ENCODE data around the gene RAET1L.
"Not testable (repeated sequence)": the region's sequence is repeated elsewhere in the genome, so short reads cannot be mapped to it uniquely, and the experiment has no call there.

Gene RAET1L

GRCh38 chr6:149991838-149992237, 33.5 kb downstream of the RAET1L start:
- H3K27me3 ChIP-seq (replicated peaks; ENCODE audit: control insufficient read depth, insufficient read depth, low read length): peaks cover 2% of the 10 kb centered on the region; the same call in 1 of the 2 replicates
- no peak overlapping the region for H3K4me3 ChIP-seq (replicated peaks; ENCODE audit: low read depth, low read length)
- DNase-seq (ENCODE audit: extremely low read depth, insufficient read length): no peak
- TF ChIP-seq CTCF (IDR thresholded peaks at IDR 0.05; ENCODE audit: insufficient read depth, low read length, poor library complexity, severe bottlenecking): no peak
- H3K36me3 ChIP-seq (ENCODE audit: control insufficient read depth, insufficient read depth, low read length): no peaks in the 10 kb centered on the region

GRCh38 chr6:149991472-149991795, 33.9 kb downstream of the RAET1L start:
- H3K27me3 ChIP-seq (replicated peaks; ENCODE audit: control insufficient read depth, insufficient read depth, low read length); DNase-seq (ENCODE audit: extremely low read depth, insufficient read length); H3K36me3 ChIP-seq (ENCODE audit: control insufficient read depth, insufficient read depth, low read length); H3K4me3 ChIP-seq (replicated peaks; ENCODE audit: low read depth, low read length): not testable (repeated sequence)

GRCh38 chr6:149990661-149991471, 34.5 kb downstream of the RAET1L start:
- Histone ChIP-seq H3K4me3 (replicated peaks; ENCODE audit: low read depth, low read length) (peak overlapping the region; percentile 38), H3K27me3 (replicated peaks; ENCODE audit: control insufficient read depth, insufficient read depth, low read length) (peaks cover 4% of the 10 kb centered on the region; the same call in 1 of the 2 replicates), H3K36me3 (ENCODE audit: control insufficient read depth, insufficient read depth, low read length) (no peaks in the 10 kb centered on the region)
- no peak for TF ChIP-seq CTCF (IDR thresholded peaks at IDR 0.05; ENCODE audit: insufficient read depth, low read length, poor library complexity, severe bottlenecking)
- DNase-seq (ENCODE audit: extremely low read depth, insufficient read length): peak; percentile 41

GRCh38 chr6:149990212-149990660, 35.1 kb downstream of the RAET1L start:
- TF ChIP-seq CTCF (IDR thresholded peaks at IDR 0.05; ENCODE audit: insufficient read depth, low read length, poor library complexity, severe bottlenecking): no peak
- H3K27me3 ChIP-seq (replicated peaks; ENCODE audit: control insufficient read depth, insufficient read depth, low read length): peaks cover 5% of the 10 kb centered on the region; the same call in 1 of the 2 replicates
- DNase-seq (ENCODE audit: extremely low read depth, insufficient read length): no peak
- H3K36me3 ChIP-seq (ENCODE audit: control insufficient read depth, insufficient read depth, low read length): no peaks in the 10 kb centered on the region
- H3K4me3 ChIP-seq (replicated peaks; ENCODE audit: low read depth, low read length): peak overlapping the region; percentile 38

GRCh38 chr6:149988550-149989346, 36.6 kb downstream of the RAET1L start:
- Histone ChIP-seq H3K36me3 (ENCODE audit: control insufficient read depth, insufficient read depth, low read length) (no peaks in the 10 kb centered on the region), H3K27me3 (replicated peaks; ENCODE audit: control insufficient read depth, insufficient read depth, low read length) (peaks cover 6% of the 10 kb centered on the region; the same call in 1 of the 2 replicates), H3K4me3 (replicated peaks; ENCODE audit: low read depth, low read length) (no peak overlapping the region)
- no peak for DNase-seq (ENCODE audit: extremely low read depth, insufficient read length)
- TF ChIP-seq CTCF (IDR thresholded peaks at IDR 0.05; ENCODE audit: insufficient read depth, low read length, poor library complexity, severe bottlenecking): no peak

- Histone ChIP-seq H3K27me3 (replicated peaks; ENCODE audit: control insufficient read depth, insufficient read depth, low read length) (peaks cover 6% of the 10 kb centered on the region; the same call in 1 of the 2 replicates), H3K4me3 (replicated peaks; ENCODE audit: low read depth, low read length) (no peak overlapping the region), H3K36me3 (ENCODE audit: control insufficient read depth, insufficient read depth, low read length) (no peaks in the 10 kb centered on the region)
- DNase-seq (ENCODE audit: extremely low read depth, insufficient read length): no peak
- TF ChIP-seq CTCF (IDR thresholded peaks at IDR 0.05; ENCODE audit: insufficient read depth, low read length, poor library complexity, severe bottlenecking): no peak
Measured at GRCh38 chr6:149987602-149988107, 37.7 kb downstream of the RAET1L start.
